Thyroid gland (tissue), 4 donors: ENCODE data around the gene DNM3.

Experiments used
- POLR2A ChIP-seq, 2 donors: fragments of 450-650 bp; IDR thresholded peaks; one replicate each; pipeline ENCODE4 v1.6.1; 2017; ENCODE audit warnings: antibody characterized with exemption in 2 of 2, mild to moderate bottlenecking in 2 of 2, moderate library complexity in 1 of 2
- TF ChIP-seq, protein P1 (sequence below), 6 experiments: fragments of 200-600 bp in 3 of 6; fragments of 450-650 bp in 3 of 6; sonication (generic) in 3 of 6; IDR thresholded peaks; one replicate each; pipeline ENCODE4 v1.5.1; 2016 to 2019; ENCODE audit warnings: antibody characterized with exemption in 6 of 6, mild to moderate bottlenecking in 2 of 6, inconsistent platforms in 1 of 6, moderate library complexity in 1 of 6

DNA sequence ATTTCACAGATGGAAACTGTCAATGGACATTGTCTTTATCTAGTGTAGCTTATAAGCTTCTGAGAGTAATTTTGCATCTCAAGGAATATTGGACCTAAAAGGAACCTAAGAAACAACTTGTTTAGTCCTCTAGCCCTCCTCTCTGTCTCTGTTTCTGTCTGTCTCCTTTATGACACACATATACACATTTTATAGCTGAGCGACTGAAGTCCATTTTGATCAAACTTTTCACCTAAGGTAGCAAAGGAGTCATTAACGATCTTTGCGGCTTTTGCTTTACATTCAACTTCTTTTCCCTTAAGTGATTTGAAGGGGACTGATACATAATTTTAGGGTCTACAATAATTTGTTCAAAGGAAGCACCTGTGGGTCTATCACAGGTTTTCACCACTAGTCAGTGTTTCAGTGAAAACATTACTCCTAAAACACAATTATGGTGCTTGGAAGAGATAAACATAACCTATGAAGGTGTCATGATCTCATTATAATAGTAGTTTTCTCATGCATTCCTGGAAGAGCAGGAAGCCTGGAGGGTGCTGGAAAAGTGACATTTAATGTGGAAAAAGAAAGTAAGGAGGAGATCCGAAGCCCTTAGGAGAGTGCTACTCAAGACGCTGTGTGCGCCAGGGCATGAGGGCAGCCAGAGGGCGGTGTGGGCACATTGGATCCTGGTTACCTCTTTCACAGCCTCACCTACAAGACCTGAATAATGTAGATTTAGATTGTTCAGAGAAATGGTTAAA lies 248.6 kb downstream of the DNM3 start:
- TF ChIP-seq, protein P1, sequence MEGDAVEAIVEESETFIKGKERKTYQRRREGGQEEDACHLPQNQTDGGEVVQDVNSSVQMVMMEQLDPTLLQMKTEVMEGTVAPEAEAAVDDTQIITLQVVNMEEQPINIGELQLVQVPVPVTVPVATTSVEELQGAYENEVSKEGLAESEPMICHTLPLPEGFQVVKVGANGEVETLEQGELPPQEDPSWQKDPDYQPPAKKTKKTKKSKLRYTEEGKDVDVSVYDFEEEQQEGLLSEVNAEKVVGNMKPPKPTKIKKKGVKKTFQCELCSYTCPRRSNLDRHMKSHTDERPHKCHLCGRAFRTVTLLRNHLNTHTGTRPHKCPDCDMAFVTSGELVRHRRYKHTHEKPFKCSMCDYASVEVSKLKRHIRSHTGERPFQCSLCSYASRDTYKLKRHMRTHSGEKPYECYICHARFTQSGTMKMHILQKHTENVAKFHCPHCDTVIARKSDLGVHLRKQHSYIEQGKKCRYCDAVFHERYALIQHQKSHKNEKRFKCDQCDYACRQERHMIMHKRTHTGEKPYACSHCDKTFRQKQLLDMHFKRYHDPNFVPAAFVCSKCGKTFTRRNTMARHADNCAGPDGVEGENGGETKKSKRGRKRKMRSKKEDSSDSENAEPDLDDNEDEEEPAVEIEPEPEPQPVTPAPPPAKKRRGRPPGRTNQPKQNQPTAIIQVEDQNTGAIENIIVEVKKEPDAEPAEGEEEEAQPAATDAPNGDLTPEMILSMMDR (IDR thresholded peaks at IDR 0.05): peak; percentile 25 to 96 (median 82)
- no peak for TF ChIP-seq POLR2A (IDR thresholded peaks at IDR 0.05)
